Left colon (tissue), 2 donors: Measurements from ENCODE around the gene LIMS2. TPM values are rescaled to one million over a fixed set of nuclear protein-coding genes. Genes with fewer than 3 reads are reported as not detected.

ENCODE experiments used
- ATAC-seq: fragments of 200-7000 bp; cut with Tn5 transposase; one replicate; pipeline ENCODE4 v1.9.1; 2020; ENCODE audit warnings: mild to moderate bottlenecking, moderate library complexity
- DNase-seq, 2 donors: peaks; one replicate each; pipeline ENCODE4 v3.0.0-alpha.2; 2020
- intact Hi-C, 2 donors: fragments of 100-400 bp; cut with DNase I in 1 of 2; cut with micrococcal nuclease in 1 of 2; formaldehyde crosslinking; loops; one replicate each; pipeline versions ENCODE4 v1.11.2 to v1.14.0; 2022; cut with DNase I, micrococcal nuclease
- total RNA-seq, 2 donors: library from RNA; stranded (reverse); fragmentation: NEBNext Ultra II Directional; extraction: Animal tissue kit (Norgen Biotek cat#: 25700); gene quantifications; one replicate each; pipeline ENCODE4 v1.2.1, GENCODE V29; 2021
- donor health status: DM: no; HTN: no; CAD: no.
- donor health status: DM: yes; HTN: yes; CAD: no.

LIMS2 gene
- total RNA-seq, 2 donors from 2014 or later = 9.2 to 50.2 TPM

- DNase-seq = no peak
- no peak for ATAC-seq
- intact Hi-C loops = no loop called here
Observed at GRCh38 chr2:127651381-127651809, 23.9 kb downstream of the LIMS2 start.

DNA sequence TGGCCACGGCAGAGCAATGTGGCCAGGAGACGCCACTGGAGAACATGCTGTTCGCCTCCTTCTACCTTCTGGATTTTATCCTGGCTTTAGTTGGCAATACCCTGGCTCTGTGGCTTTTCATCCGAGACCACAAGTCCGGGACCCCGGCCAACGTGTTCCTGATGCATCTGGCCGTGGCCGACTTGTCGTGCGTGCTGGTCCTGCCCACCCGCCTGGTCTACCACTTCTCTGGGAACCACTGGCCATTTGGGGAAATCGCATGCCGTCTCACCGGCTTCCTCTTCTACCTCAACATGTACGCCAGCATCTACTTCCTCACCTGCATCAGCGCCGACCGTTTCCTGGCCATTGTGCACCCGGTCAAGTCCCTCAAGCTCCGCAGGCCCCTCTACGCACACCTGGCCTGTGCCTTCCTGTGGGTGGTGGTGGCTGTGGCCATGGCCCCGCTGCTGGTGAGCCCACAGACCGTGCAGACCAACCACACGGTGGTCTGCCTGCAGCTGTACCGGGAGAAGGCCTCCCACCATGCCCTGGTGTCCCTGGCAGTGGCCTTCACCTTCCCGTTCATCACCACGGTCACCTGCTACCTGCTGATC, 24.4 kb downstream of the LIMS2 start:
- intact Hi-C loops = no loop called here
- peak in 1 of 2 donors; percentile 62 for DNase-seq
- ATAC-seq = no peak

DNA sequence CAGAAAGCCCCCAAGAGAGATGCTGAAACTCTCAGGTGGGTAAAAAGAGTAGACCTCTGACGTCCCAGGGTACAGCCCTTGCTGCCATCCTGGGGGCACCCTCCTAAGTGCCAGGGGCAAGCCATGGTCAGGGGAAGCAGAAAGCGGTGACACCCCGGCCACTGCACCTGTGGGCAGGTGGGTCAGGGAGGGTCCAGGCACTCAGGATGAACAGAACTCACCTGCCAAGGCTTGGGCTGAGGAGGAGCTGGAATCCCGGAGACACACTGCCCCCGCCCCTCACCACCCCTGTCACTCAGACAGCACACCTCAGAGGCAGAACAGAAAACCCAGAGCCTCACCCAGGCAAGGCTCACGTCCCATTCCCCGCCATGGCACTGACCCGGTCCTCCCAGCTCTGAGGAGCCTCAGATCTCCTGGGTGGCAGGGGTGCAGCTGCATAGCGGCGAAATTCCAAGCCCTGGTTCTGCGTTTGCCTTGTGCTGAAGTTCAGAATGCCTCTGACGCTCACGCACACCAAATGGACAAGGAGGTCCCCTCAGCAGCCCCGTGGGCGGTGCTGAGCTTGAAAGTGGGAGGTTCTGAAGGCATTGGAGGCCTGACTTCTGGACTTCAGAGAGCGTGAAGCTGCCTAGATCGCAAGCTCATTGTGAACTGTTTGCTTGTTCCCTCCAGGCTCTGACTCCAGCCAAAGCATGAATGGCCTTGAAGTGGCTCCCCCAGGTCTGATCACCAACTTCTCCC, 25.1 kb downstream of the LIMS2 start:
- intact Hi-C loops = no loop called here
- DNase-seq (no peak), ATAC-seq (no peak)

DNA sequence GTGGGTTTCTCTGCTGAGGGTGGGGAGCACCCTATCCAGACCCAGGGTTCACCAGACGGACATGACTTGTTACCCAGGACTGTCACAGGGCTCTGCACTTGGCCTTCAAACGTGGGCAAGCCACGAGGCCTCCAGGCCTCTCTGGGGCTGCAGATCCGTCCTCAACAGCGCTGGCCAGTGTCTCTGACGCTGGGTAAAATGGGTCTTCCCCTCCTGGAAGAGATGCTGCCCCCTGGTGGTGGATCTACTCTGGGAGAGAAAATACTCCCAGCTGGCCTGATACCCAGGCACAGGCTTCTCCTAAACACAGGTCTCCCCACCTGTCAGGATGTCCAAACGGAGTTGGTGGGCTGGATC, 25.7 kb downstream of the LIMS2 start:
- ATAC-seq (peak; percentile 73), DNase-seq (peak; percentile 81 to 95)
- intact Hi-C loops = no loop called here

GRCh38 chr2:127649100-127649611, 26.2 kb downstream of the LIMS2 start:
- DNase-seq = no peak
- ATAC-seq = peak; percentile 12
- intact Hi-C loops = no loop called here

DNA sequence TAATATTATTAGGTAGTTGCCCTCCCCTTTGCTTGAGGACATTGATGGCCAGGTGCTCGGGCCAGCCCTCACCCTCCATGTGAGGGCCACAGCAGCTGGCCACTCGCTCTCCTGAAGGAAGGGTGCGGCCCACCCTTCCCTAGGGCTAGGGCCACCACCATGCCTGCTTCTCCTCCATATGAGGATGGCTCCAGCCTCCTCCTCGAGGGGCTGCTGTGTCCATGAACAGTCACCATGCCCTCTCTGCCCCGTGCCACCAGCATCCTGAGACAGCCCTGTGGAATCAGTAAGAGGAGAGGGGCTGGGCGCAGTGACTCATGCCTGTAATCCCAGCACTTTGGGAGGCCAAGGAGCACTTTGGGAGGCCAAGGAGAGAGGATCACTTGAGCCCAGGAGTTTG, 27.0 kb downstream of the LIMS2 start:
- intact Hi-C loops = no loop called here
- DNase-seq = no peak
- ATAC-seq = no peak

- ATAC-seq = no peak
- intact Hi-C loops = no loop called here
- no peak for DNase-seq
Observed at GRCh38 chr2:127647242-127648190, 27.8 kb downstream of the LIMS2 start.

DNA sequence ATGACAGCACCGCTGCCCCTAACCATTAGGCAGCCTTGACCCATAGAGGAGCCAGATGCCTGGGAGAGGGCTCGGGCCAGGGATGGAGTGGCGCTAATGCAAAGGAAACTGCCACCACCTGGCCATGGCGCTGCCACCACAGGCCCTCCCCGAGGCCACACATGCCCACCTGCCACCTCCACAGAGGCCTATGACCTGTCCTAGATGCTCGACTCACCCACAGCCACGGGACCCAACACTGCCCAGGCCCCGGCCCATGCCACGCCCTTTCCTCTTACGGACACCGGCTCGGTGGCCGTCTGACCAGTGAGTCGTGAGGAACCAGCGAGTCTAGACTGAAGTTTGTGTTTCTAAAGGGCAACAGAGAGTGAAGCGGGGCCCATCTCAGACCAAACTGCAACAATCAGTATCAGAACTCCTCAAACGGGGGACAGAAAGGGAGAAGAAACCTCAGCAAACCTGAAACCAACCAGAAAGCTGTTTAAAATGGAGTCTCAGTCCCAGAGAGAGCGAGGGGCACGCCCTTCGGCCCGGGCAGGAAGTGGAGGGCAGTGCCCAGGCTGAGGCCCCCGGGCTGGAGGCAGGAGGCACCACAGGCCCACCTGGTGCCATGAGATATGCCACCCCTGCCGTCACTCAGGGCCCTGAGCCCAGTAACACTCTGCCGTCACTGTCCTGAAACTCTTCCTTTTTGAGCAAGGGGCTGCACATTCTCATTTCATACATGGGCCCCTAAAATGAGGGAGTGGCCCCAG, 28.7 kb downstream of the LIMS2 start:
- ATAC-seq = no peak
- intact Hi-C loops = no loop called here
- no peak for DNase-seq

DNA sequence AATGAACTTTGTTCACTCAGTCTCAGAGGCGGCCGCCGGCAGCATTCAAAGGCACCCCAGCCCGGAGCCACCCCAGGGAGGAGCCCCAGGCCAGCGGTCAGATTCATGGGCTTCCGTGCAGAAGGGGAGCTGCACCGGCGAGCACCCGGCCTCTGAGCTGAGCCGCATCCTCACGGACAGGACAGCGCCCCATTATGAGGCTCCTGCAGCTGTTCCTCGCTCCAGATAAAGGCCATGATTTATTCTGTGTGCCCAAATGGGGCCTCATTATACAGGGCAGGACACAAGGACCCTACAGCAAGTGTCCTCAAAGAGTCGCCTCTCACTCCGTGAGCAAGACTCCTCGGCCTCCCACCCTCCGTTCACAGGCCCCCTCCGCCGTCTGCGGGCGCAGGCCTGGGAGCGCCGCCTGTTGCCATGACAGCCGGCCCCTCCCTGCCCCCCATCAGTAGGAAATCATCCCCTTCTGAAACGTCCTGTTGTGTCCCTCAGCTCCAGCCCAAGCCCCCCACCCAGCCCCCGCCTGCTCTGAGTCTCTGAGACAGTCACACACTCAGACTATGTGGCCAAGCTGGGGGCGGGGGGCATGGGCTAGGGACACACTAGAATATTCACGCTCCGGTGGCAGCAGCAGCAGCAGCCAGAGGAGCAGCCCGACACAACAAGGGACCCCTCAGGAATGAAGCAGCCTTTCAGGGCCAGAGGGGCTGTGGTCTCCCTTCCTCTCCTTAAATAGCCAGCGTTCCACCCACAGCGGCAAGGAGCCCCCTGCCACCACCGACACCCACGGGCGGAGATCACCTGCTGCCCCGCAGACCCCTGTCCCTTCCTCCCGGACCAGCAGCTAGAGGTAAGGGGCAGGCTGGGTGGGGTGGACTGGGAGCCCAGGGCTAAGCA, 29.7 kb downstream of the LIMS2 start, which contains the start of gene GPR17:
Gene GPR17, plus strand, starts transcription at position 759 of the 897 bp plus-strand sequence. CDS start 4,583 bp downstream, outside the sequence.
- peak; percentile 55 for ATAC-seq
- no peak for DNase-seq

GRCh38 chr2:127645026-127645394, 30.3 kb downstream of the LIMS2 start:
- no peak for ATAC-seq
- no peak for DNase-seq
- intact Hi-C loops = no loop called here

More for the DNA sequence above, 29.7 kb downstream of the LIMS2 start, which contains the start of gene GPR17:
- intact Hi-C loops = no loop called here

DNA sequence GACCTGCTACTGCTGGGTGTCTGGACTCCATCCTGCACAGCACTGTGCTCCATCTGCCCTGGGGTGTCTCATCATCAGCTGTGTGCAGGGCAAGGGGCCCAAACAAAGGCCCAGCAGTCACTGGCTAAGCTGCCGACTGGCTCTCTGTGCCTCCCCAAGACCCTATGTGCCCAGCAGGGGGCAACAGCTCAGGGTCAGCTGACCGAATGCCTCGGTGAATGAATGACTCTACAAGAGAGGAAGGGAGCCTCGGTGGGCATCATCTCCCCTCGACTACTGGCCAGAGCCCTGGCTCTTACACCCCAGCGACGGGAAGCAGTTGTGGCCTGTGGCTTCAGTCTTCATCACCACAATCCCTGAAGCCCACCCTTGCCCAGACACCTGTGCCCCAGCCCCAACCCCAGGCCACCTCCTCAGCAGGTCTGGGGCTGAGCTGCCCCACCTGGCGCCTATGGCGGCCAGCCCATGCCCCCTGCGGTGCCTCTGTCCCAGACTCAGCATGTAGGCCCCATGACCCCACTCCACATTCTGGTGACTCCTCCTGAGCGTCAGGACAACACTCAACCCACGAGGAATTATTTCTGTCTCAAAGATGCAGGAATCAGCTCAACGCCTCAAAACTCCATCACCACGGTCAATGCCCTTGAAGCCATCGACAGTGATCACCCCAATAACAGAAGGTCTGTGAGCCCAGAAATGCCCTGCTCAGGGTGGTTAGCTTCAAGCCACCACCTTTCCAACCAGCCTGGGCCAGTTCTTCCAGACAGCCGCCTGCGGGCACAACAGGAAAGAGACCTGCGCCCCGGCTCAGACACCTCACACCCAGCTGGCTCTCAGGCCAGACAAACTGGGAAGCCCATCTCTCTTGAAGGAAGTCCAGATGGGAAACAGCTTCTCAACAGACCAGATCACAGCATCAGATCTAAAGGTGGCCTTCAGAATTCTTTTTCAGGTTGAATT, 31.0 kb downstream of the LIMS2 start:
- ATAC-seq (no peak), DNase-seq (no peak)
- intact Hi-C loops = no loop called here

GRCh38 chr2:127643439-127644065, 31.8 kb downstream of the LIMS2 start:
- intact Hi-C loops = no loop called here
- ATAC-seq = no peak

GRCh38 chr2:127642706-127643438, 32.5 kb downstream of the LIMS2 start:
- DNase-seq (no peak), ATAC-seq (no peak)
- intact Hi-C loops = no loop called here

More at GRCh38 chr2:127643439-127644065, 31.8 kb downstream of the LIMS2 start:
- DNase-seq = no peak

- ATAC-seq (no peak), DNase-seq (no peak)
- intact Hi-C loops = no loop called here
Observed at GRCh38 chr2:127641846-127642507, 33.4 kb downstream of the LIMS2 start.

DNA sequence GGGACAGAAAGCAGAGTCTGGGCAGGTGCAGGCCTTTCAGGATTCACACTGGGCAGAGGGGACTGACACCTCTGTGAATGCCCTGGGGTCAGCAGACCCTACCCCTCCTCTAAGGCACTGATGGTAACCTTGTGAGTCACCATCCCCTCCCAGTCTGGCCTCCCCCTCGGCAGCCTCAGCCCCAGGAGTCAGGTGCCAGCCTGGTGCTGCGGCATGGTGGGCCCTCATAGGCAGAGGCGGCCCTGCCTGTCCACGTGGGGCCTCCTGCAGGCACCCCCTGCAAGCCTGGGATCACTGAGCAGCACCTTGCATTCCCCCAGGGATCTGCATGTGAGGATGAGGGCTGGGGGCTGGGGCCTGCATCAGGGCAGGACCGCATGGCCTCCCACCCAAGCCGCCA, 34.2 kb downstream of the LIMS2 start:
- DNase-seq = no peak
- intact Hi-C loops = no loop called here
- ATAC-seq = no peak
